Panc1 (cell line): ENCODE measurements around the gene ZNF318. TPM values are rescaled to one million over a fixed set of nuclear protein-coding genes. Genes with fewer than 3 reads are reported as not detected.
"Not testable (repeated sequence)": the region's sequence is repeated elsewhere in the genome, so short reads cannot be mapped to it uniquely, and the experiment has no call there.

Source experiments
- ATAC-seq: fragments of 200-7000 bp; cut with Tn5 transposase; 2 replicates; pipeline ENCODE4 v1.9.1; 2020; ENCODE audit warnings: mild to moderate bottlenecking, moderate library complexity
- BruUV-seq: library from RNA; stranded (reverse); fragments of 400-500 nt; replicated peaks from 2 replicates; lab custom pipeline; 2021; lab: Mats Ljungman, UMichigan
- CTCF ChIA-PET: fragments of 300-600 bp; sonication (Branson Sonifier 250); formaldehyde crosslinking; loops from one replicate; lab custom pipeline; 2022; ENCODE audit warnings: antibody characterized with exemption; lab: Charles Lee
- POLR2A ChIA-PET: fragments of 300-600 bp; sonication (Branson Sonifier 250); formaldehyde crosslinking; loops from one replicate; lab custom pipeline; 2022; ENCODE audit warnings: antibody characterized with exemption; lab: Charles Lee
- DNase-seq: peaks from one replicate; pipeline ENCODE4 v3.0.0-alpha.2; 2010; ENCODE audit warnings: low read depth, low spot score
- H3K27ac ChIP-seq: 2 replicates; pipeline ENCODE4 v1.5.1; 2011; ENCODE audit warnings: mild to moderate bottlenecking, low read length, inconsistent platforms
- H3K27me3 ChIP-seq: fragments of 200-500 bp; sonication (Bioruptor generic); 2 replicates; pipeline ENCODE4 v1.6.0; 2014; ENCODE audit warnings: low read length, inconsistent platforms; ENCODE audit not compliant: control insufficient read depth, insufficient read depth
- H3K36me3 ChIP-seq: fragments of 200-500 bp; sonication (Bioruptor generic); 2 replicates; pipeline ENCODE4 v1.5.1; 2014; ENCODE audit warnings: inconsistent platforms, mild to moderate bottlenecking, low read length, moderate library complexity; ENCODE audit not compliant: control insufficient read depth, insufficient read depth
- H3K4me1 ChIP-seq: 2 replicates; pipeline ENCODE4 v1.5.1; 2011; ENCODE audit warnings: inconsistent platforms, mild to moderate bottlenecking, low read length, moderate library complexity; ENCODE audit not compliant: control insufficient read depth, insufficient read depth
- H3K4me3 ChIP-seq, 2 experiments: 2 replicates each; pipeline ENCODE4 v1.5.1; 2011 to 2012; ENCODE audit warnings: low read depth in 2 of 2, low read length in 2 of 2, mild to moderate bottlenecking in 2 of 2, inconsistent platforms in 1 of 2, moderate library complexity in 1 of 2
- H3K9me3 ChIP-seq: fragments of 200-500 bp; sonication (Bioruptor generic); 2 replicates; pipeline ENCODE4 v1.5.1; 2014; ENCODE audit warnings: low read depth, mild to moderate bottlenecking, inconsistent platforms, low read length, moderate library complexity; ENCODE audit not compliant: control insufficient read depth, insufficient read depth
- POLR2AphosphoS5 ChIP-seq: IDR thresholded peaks from 2 replicates; pipeline ENCODE4 v1.6.1; 2012; ENCODE audit warnings: mild to moderate bottlenecking, low read depth, low read length, moderate library complexity
- SIN3A ChIP-seq: IDR thresholded peaks from 2 replicates; pipeline ENCODE4 v1.6.1; 2012; ENCODE audit warnings: low read depth, mild to moderate bottlenecking, low read length, moderate library complexity, borderline replicate concordance; ENCODE audit not compliant: insufficient read depth
- TCF7L2 ChIP-seq: IDR thresholded peaks from 2 replicates; pipeline ENCODE4 v1.6.1; 2011; ENCODE audit warnings: mild to moderate bottlenecking, low read depth, low read length, inconsistent platforms
- in situ Hi-C: cut with HindIII; loops from 2 replicates; pipeline ENCODE4 v1.10.0; 2016; ENCODE audit warnings: low sequenced_read_pairs, low pct_unique_long_range_greater_than_20kb
- intact Hi-C: fragments of 100-400 bp; cut with micrococcal nuclease; formaldehyde crosslinking; loops from one replicate; pipeline ENCODE4 v1.10.0; 2022; ENCODE audit not compliant: unreplicated experiment
- total RNA-seq: library from RNA; stranded (reverse); gene quantifications from one replicate; pipeline ENCODE4 v1.2.1, GENCODE V29; 2021; ENCODE audit not compliant: unreplicated experiment
- TF ChIP-seq, protein P1 (sequence below): fragments of 450-650 bp; IDR thresholded peaks from 2 replicates; pipeline ENCODE4 v1.5.1; 2017; ENCODE audit warnings: mild to moderate bottlenecking
- TF ChIP-seq, protein P2 (sequence below), 2 experiments: IDR thresholded peaks; 2 replicates each; pipeline ENCODE4 v1.6.1; 2011 to 2012; ENCODE audit warnings: low read depth in 2 of 2, control low read depth in 1 of 2, low read length in 1 of 2, mild to moderate bottlenecking in 1 of 2, moderate library complexity in 1 of 2; ENCODE audit not compliant: insufficient read depth in 1 of 2

Gene ZNF318
- total RNA-seq, 1 experiment from 2014 or later = 28.0 TPM

DNA sequence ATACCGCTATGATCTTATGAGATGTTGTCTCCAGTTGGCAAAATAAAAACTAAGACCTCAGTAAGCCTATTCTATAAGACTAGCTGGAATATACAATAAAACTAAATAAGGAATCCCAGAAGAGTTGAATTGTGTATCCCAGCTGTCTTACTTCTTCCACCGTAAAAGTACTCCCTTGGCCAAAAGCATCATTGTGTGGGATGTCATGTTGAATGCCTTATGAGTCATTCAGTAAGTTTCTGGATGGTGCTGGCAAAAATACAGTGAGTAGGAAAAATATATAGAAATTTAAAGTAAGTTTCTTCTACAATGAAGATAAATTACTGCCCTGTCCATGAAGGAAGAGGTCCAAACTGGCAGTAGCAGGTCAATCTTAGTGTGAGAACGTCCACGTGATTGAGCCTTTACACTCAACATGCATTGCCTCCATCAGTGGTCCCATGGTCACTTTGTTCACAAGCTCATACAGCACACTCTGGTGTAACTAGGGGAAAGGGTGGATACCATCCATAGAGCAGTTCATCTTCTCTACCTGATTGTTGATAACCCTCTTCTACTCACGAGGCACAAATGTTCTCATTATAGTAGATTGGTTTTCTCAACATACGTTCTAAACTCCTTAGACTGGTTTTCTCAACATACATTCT lies 13.7 kb upstream of the ZNF318 start:
- Histone ChIP-seq H3K27ac (no peak overlapping the region), H3K9me3 (no peaks in the 10 kb centered on the region), H3K4me1 (no peaks in the 10 kb centered on the region), H3K36me3 (no peaks in the 10 kb centered on the region), H3K4me3 (no peak overlapping the region), H3K27me3 (peaks cover 4% of the 10 kb centered on the region; the same call in 1 of the 2 replicates)
- ChIA-PET CTCF (no interaction called here), POLR2A (no interaction called here)
- no peak for ATAC-seq
- in situ Hi-C loops = no loop called here
- TF ChIP-seq, protein P1, sequence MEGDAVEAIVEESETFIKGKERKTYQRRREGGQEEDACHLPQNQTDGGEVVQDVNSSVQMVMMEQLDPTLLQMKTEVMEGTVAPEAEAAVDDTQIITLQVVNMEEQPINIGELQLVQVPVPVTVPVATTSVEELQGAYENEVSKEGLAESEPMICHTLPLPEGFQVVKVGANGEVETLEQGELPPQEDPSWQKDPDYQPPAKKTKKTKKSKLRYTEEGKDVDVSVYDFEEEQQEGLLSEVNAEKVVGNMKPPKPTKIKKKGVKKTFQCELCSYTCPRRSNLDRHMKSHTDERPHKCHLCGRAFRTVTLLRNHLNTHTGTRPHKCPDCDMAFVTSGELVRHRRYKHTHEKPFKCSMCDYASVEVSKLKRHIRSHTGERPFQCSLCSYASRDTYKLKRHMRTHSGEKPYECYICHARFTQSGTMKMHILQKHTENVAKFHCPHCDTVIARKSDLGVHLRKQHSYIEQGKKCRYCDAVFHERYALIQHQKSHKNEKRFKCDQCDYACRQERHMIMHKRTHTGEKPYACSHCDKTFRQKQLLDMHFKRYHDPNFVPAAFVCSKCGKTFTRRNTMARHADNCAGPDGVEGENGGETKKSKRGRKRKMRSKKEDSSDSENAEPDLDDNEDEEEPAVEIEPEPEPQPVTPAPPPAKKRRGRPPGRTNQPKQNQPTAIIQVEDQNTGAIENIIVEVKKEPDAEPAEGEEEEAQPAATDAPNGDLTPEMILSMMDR = no peak
- no TSS peak for BruUV-seq
- DNase-seq = no peak
- intact Hi-C loops = no loop called here

DNA sequence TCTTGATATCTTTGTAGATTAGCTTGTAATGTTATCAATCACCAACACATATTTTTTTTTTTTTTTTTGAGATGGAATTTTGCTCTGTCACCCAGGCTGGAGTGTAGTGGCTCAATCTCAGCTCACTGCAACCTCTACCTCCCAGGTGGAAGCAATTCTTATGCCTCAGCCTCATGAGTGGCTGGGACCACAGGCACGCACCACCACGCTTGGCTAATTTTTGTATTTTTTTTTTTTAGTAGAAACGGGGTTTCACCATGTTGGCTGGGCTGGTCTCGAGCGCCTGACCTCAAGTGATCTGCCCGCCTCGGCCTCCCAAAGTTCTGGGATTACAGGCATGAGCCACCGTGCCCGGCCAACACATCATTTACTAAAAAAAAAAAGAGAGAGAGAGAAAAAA lies 11.4 kb upstream of the ZNF318 start:
- H3K4me3 ChIP-seq, POLR2A ChIA-PET, BruUV-seq, H3K9me3 ChIP-seq, in situ Hi-C loops, intact Hi-C loops, H3K36me3 ChIP-seq, ATAC-seq, H3K4me1 ChIP-seq, DNase-seq, H3K27me3 ChIP-seq, H3K27ac ChIP-seq: not testable (repeated sequence)
- CTCF ChIA-PET = interaction anchor here (0.7 kb wide), 1 partner anchor 63 kb away, joined by 3 read pairs; no protein-coding TSS in a partner anchor

DNA sequence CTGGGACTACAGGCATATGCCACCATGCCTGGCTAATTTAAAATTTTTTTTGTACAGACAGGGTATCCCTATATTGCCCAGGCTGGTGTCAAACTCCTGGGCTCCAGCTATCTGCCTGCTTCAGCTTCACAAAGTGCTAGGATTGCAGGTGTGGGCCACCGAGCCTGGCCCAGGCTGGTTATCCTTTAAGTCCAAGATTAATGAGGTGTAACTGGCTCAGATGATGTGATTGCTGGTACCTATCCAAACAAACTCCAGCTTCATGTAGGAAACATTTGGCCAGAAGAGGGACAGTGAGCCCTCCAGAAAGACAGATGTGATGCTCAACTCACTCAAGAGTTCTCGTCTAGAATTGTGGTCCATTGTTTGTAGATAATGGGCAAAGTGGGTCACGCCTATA lies 9.2 kb upstream of the ZNF318 start:
- Histone ChIP-seq H3K4me3 (no peak overlapping the region), H3K27me3 (peaks cover 4% of the 10 kb centered on the region; the same call in 1 of the 2 replicates), H3K27ac (no peak overlapping the region), H3K9me3 (no peaks in the 10 kb centered on the region), H3K4me1 (no peaks in the 10 kb centered on the region), H3K36me3 (no peaks in the 10 kb centered on the region)
- DNase-seq = no peak
- ChIA-PET POLR2A (no interaction called here), CTCF (no interaction called here)
- in situ Hi-C loops = no loop called here
- ATAC-seq = no peak
- intact Hi-C loops = no loop called here
- no peak for TF ChIP-seq TCF7L2
- TF ChIP-seq, protein P1 = no peak
- TF ChIP-seq, protein P2, sequence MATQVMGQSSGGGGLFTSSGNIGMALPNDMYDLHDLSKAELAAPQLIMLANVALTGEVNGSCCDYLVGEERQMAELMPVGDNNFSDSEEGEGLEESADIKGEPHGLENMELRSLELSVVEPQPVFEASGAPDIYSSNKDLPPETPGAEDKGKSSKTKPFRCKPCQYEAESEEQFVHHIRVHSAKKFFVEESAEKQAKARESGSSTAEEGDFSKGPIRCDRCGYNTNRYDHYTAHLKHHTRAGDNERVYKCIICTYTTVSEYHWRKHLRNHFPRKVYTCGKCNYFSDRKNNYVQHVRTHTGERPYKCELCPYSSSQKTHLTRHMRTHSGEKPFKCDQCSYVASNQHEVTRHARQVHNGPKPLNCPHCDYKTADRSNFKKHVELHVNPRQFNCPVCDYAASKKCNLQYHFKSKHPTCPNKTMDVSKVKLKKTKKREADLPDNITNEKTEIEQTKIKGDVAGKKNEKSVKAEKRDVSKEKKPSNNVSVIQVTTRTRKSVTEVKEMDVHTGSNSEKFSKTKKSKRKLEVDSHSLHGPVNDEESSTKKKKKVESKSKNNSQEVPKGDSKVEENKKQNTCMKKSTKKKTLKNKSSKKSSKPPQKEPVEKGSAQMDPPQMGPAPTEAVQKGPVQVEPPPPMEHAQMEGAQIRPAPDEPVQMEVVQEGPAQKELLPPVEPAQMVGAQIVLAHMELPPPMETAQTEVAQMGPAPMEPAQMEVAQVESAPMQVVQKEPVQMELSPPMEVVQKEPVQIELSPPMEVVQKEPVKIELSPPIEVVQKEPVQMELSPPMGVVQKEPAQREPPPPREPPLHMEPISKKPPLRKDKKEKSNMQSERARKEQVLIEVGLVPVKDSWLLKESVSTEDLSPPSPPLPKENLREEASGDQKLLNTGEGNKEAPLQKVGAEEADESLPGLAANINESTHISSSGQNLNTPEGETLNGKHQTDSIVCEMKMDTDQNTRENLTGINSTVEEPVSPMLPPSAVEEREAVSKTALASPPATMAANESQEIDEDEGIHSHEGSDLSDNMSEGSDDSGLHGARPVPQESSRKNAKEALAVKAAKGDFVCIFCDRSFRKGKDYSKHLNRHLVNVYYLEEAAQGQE (IDR thresholded peaks at IDR 0.05; ENCODE audit: insufficient read depth in 1 of 2, low read depth in 2 of 2, low read length in 1 of 2) = no peak
- no peak for TF ChIP-seq POLR2AphosphoS5
- TF ChIP-seq SIN3A = no peak
- no TSS peak for BruUV-seq
